Activated CD4-positive, alpha-beta T cell treated with anti-CD3 and anti-CD28 coated beads, Interleukin-2, Interleukin-4, amounts not matched to agents 100 ng/mL and 50 ng/mL, durations not matched to agents 16 hours and 8 hours (primary cell): Measurements from ENCODE around the gene CCL17.

ENCODE experiments used
- DNase-seq: peaks from one replicate; pipeline ENCODE4 v3.0.0-alpha.2; 2020; ENCODE audit warnings: low spot score

The CCL17 gene

GRCh38 chr16:57377080-57377841 is 27.3 kb upstream of the CCL17 start:
- peak; percentile 9 for DNase-seq

- no peak for DNase-seq
These were observed 25.0 kb upstream of the CCL17 start for GRCh38 chr16:57379579-57379978.

- DNase-seq: no peak
These were observed 23.7 kb upstream of the CCL17 start for GRCh38 chr16:57380671-57381462.

GRCh38 chr16:57381791-57382534 is 22.6 kb upstream of the CCL17 start:
- DNase-seq: no peak

GRCh38 chr16:57382535-57383275 is 21.9 kb upstream of the CCL17 start:
- no peak for DNase-seq

- no peak for DNase-seq
These were observed 21.0 kb upstream of the CCL17 start for GRCh38 chr16:57383276-57384247.

- no peak for DNase-seq
These were observed 20.1 kb upstream of the CCL17 start for GRCh38 chr16:57384248-57385070.

GRCh38 chr16:57385083-57385482 is 19.5 kb upstream of the CCL17 start:
- no peak for DNase-seq

- DNase-seq: no peak
These were observed 18.1 kb upstream of the CCL17 start for GRCh38 chr16:57386381-57386951.

GRCh38 chr16:57387598-57388354 is 16.8 kb upstream of the CCL17 start:
- no peak for DNase-seq

GRCh38 chr16:57388359-57389086 is 16.0 kb upstream of the CCL17 start:
- DNase-seq: no peak

- DNase-seq: no peak
These were observed 15.5 kb upstream of the CCL17 start for GRCh38 chr16:57389087-57389468.

- DNase-seq: no peak
These were observed 13.8 kb upstream of the CCL17 start for GRCh38 chr16:57390636-57391295.

GRCh38 chr16:57391300-57391699 is 13.3 kb upstream of the CCL17 start:
- DNase-seq: no peak

- DNase-seq: no peak
These were observed 12.9 kb upstream of the CCL17 start for GRCh38 chr16:57391708-57392107.

- no peak for DNase-seq
These were observed 11.9 kb upstream of the CCL17 start for GRCh38 chr16:57392694-57393093.

- no peak for DNase-seq
These were observed 10.1 kb upstream of the CCL17 start for GRCh38 chr16:57394444-57394843.

- no peak for DNase-seq
These were observed 9.5 kb upstream of the CCL17 start for GRCh38 chr16:57395026-57395425.
